HG03460 (cell line): ENCODE measurements around the gene CENPF.
"Not testable (repeated sequence)": the region's sequence is repeated elsewhere in the genome, so short reads cannot be mapped to it uniquely, and the experiment has no call there.

ENCODE experiments used
- ATAC-seq: cut with Tn5 transposase; IDR thresholded peaks from one replicate; pipeline ENCODE4 v1.9.1; 2021; ENCODE audit not compliant: unreplicated experiment

CENPF gene

GRCh38 chr1:214658175-214658574 lies 55.2 kb downstream of the CENPF start:
- ATAC-seq: no peak

GRCh38 chr1:214658785-214659184 lies 55.8 kb downstream of the CENPF start:
- no peak for ATAC-seq

GRCh38 chr1:214660190-214660589 lies 57.2 kb downstream of the CENPF start:
- no peak for ATAC-seq

GRCh38 chr1:214660900-214661299 lies 57.9 kb downstream of the CENPF start:
- ATAC-seq: no peak

GRCh38 chr1:214662223-214662785 lies 59.3 kb downstream of the CENPF start:
- no peak for ATAC-seq

- ATAC-seq: no peak
Measured at GRCh38 chr1:214664651-214665433, 61.8 kb downstream of the CENPF start.

- no peak for ATAC-seq
Measured at GRCh38 chr1:214665606-214666110, 62.7 kb downstream of the CENPF start.

- no peak for ATAC-seq
Measured at GRCh38 chr1:214666674-214667073, 63.7 kb downstream of the CENPF start.

GRCh38 chr1:214670098-214670497 lies 67.1 kb downstream of the CENPF start:
- no peak for ATAC-seq

GRCh38 chr1:214673029-214673428 lies 70.0 kb downstream of the CENPF start:
- not testable (repeated sequence) for ATAC-seq

GRCh38 chr1:214673576-214673975 lies 70.6 kb downstream of the CENPF start:
- no peak for ATAC-seq

GRCh38 chr1:214675524-214675923 lies 72.5 kb downstream of the CENPF start:
- not testable (repeated sequence) for ATAC-seq

- ATAC-seq: no peak
Measured at GRCh38 chr1:214676747-214677146, 73.8 kb downstream of the CENPF start.

GRCh38 chr1:214677945-214678344 lies 75.0 kb downstream of the CENPF start:
- ATAC-seq: no peak

GRCh38 chr1:214678386-214678785 lies 75.4 kb downstream of the CENPF start:
- no peak for ATAC-seq

- no peak for ATAC-seq
Measured at GRCh38 chr1:214683621-214684020, 80.6 kb downstream of the CENPF start.

GRCh38 chr1:214685906-214686305 lies 82.9 kb downstream of the CENPF start:
- no peak for ATAC-seq

GRCh38 chr1:214686497-214686896 lies 83.5 kb downstream of the CENPF start:
- no peak for ATAC-seq

- ATAC-seq: no peak
Measured at GRCh38 chr1:214688891-214689290, 85.9 kb downstream of the CENPF start.

- ATAC-seq: no peak
Measured at GRCh38 chr1:214694769-214695168, 91.8 kb downstream of the CENPF start.

GRCh38 chr1:214698559-214698958 lies 95.6 kb downstream of the CENPF start:
- ATAC-seq: no peak

GRCh38 chr1:214700437-214700836 lies 97.4 kb downstream of the CENPF start:
- ATAC-seq: no peak
